Measurements from ENCODE around the gene PXT1. TPM values are rescaled to one million over a fixed set of nuclear protein-coding genes. Genes with fewer than 3 reads are reported as not detected.

The PXT1 gene
- total and polyA plus RNA-seq, 9 of the 15 experiments (the other 6 are each of a cell fraction or from before 2014, with no cell fraction given) = 0.09 to 0.11 (median 0.10) TPM; not detected in 5

DNA sequence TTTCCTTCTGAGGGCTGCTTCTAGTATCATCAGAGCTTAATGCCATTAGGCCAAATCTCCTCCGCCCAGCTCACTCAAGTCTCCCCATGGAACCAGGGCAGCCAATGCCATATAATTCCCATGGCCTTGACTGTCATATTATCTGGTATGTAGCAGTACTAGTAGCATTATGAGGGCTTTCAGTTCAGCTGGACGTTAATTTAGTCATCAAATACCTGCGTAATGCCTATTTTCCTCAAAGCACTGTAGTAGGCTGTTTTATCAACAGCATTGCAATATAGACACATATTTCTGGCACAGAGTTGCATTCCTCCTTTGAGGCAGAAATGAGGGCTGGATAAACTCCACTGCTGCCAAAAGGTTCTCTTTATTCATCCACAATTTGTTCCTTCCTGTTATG, 1.8 kb upstream of the PXT1 start (continued):
- TF ChIP-seq, protein P1, sequence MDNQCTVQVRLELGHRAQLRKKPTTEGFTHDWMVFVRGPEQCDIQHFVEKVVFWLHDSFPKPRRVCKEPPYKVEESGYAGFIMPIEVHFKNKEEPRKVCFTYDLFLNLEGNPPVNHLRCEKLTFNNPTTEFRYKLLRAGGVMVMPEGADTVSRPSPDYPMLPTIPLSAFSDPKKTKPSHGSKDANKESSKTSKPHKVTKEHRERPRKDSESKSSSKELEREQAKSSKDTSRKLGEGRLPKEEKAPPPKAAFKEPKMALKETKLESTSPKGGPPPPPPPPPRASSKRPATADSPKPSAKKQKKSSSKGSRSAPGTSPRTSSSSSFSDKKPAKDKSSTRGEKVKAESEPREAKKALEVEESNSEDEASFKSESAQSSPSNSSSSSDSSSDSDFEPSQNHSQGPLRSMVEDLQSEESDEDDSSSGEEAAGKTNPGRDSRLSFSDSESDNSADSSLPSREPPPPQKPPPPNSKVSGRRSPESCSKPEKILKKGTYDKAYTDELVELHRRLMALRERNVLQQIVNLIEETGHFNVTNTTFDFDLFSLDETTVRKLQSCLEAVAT (IDR thresholded peaks at IDR 0.05) = no peak
- TF ChIP-seq POLR2A (conservative IDR thresholded peaks at IDR 0.05) = 0 out of 2 replicates have a peak, but pooled peaks have one; percentile 37

DNA sequence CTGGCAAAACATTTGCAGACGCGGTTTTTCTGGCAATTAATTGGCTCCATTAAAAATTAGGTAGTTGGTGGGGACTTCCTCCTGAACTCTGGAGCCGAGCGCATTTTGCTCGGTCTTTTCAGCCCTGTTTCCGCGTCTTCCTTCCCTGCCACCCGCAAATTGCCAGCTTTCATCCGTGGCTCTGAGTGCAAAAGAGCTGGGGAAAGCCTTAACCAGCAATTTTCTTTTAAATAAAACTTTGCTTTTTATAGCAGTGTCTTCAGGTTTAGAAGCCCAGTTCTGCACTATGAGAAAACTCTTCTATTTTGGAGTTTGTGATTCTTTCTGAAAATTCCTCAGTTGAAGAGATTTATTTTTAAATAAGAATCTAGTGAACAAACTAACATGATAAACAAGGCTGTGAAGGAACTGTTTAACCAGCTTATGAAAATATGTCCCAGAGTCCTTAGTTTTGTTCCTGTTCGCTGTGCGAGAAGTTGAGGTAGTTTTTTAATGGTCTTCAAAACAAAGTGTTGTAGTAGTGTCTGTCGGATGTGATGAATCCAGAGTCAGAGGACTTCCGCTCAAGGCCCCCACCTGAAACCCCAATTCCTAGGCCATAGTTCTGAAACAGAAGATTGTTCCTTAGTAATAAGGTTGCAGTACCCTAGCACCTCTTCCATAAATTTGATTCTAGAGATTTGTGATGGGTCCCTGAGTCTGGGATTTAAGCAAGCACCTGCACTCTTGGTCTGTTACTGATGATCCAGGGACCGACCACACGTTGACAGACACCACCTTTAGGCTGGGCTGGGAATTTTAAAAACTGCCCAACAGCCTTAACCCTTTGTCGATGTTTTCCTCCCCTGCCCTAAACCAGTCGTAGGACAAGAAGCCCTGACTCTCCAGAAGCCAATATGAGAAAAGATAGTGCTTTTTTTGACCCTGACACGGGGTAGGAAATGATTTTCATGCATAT, 1.1 kb upstream of the PXT1 start:
- H3K79me2 ChIP-seq (ENCODE audit: control insufficient read depth, insufficient read depth, low read length) = peaks cover 65% of the 10 kb centered on the region
- FAIRE-seq = peak; percentile 73
- peak overlapping the region; percentile 91 for H3K4me3 ChIP-seq
- peak overlapping the region; percentile 89 for H3K27ac ChIP-seq (ENCODE audit: extremely low read depth, low read depth, low read length)
- no peaks in the 10 kb centered on the region for H3K27me3 ChIP-seq (ENCODE audit: control insufficient read depth in 2 of 2, insufficient read depth in 2 of 2, low read length in 2 of 2)
- POLR2A ChIA-PET = interaction anchor here (0.6 to 2.4 kb wide), 11 partner anchors 9 to 310 kb away, joined by 3 to 11 read pairs (median 4); no protein-coding TSS in a partner anchor
- in situ Hi-C loops (cut with MboI) = no loop called here
- peaks cover 24% of the 10 kb centered on the region; the same call in 2 of the 3 replicates for H3K36me3 ChIP-seq (ENCODE audit: control insufficient read depth, insufficient read depth, low read length)
- H3K9me3 ChIP-seq (replicated peaks; ENCODE audit: control insufficient read depth, insufficient read depth, low read depth, low read length) = 0 out of 2 replicates have a peak, but pooled peaks cover 5% of the 10 kb centered on the region
- peak; percentile 45 to 75 (median 58) for DNase-seq (ENCODE audit: extremely low read depth in 1 of 4, low spot score in 3 of 4)
- H3K4me2 ChIP-seq (ENCODE audit: insufficient read depth, low read length) = peak overlapping the region; percentile 90
- intact Hi-C loops (cut with micrococcal nuclease) = loop anchor here (5.0 kb wide), 3 partner anchors 34 to 149 kb away; partner anchors contain the start of genes SRSF3 and STK38
- ATAC-seq = peak; percentile 63
- CTCF ChIA-PET (ENCODE audit: low intra/inter-chr PET ratio) = interaction anchor here (0.6 to 1.5 kb wide), 3 partner anchors 21 to 139 kb away, joined by 3 to 7 read pairs (median 3); no protein-coding TSS in a partner anchor
- 1% methylated on average over 18 of the region's 18 CpGs for WGBS (ENCODE audit: insufficient coverage, low coverage, missing lambda C conversion rate)
- 0 out of 2 replicates have a peak, but pooled peaks cover 5% of the 10 kb centered on the region for H4K20me1 ChIP-seq (replicated peaks; ENCODE audit: control insufficient read depth, insufficient read depth, low read length)
- peak overlapping the region; percentile 89 to 100 for H3K9ac ChIP-seq (ENCODE audit: insufficient read depth in 1 of 2, low read depth in 2 of 2, low read length in 2 of 2)
- peak overlapping the region; percentile 81 for H2AFZ ChIP-seq (ENCODE audit: low read depth, low read length)
- H3K4me1 ChIP-seq (replicated peaks in 1 of 2; ENCODE audit: control insufficient read depth in 2 of 2, insufficient read depth in 2 of 2, low read length in 2 of 2) = peaks cover 20 to 31% of the 10 kb centered on the region in 2 experiments
- no peaks in the 10 kb centered on the region for H3K9me1 ChIP-seq (ENCODE audit: control insufficient read depth, insufficient read depth, low read length)
- TSS peak; percentile 53 for BruUV-seq (replicated peaks)
- TF ChIP-seq, protein P2, sequence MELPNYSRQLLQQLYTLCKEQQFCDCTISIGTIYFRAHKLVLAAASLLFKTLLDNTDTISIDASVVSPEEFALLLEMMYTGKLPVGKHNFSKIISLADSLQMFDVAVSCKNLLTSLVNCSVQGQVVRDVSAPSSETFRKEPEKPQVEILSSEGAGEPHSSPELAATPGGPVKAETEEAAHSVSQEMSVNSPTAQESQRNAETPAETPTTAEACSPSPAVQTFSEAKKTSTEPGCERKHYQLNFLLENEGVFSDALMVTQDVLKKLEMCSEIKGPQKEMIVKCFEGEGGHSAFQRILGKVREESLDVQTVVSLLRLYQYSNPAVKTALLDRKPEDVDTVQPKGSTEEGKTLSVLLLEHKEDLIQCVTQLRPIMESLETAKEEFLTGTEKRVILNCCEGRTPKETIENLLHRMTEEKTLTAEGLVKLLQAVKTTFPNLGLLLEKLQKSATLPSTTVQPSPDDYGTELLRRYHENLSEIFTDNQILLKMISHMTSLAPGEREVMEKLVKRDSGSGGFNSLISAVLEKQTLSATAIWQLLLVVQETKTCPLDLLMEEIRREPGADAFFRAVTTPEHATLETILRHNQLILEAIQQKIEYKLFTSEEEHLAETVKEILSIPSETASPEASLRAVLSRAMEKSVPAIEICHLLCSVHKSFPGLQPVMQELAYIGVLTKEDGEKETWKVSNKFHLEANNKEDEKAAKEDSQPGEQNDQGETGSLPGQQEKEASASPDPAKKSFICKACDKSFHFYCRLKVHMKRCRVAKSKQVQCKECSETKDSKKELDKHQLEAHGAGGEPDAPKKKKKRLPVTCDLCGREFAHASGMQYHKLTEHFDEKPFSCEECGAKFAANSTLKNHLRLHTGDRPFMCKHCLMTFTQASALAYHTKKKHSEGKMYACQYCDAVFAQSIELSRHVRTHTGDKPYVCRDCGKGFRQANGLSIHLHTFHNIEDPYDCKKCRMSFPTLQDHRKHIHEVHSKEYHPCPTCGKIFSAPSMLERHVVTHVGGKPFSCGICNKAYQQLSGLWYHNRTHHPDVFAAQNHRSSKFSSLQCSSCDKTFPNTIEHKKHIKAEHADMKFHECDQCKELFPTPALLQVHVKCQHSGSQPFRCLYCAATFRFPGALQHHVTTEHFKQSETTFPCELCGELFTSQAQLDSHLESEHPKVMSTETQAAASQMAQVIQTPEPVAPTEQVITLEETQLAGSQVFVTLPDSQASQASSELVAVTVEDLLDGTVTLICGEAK (IDR thresholded peaks at IDR 0.05) = no peak
- TF ChIP-seq, protein P2 (CRISPR knock-in tag; IDR thresholded peaks at IDR 0.05) = no peak
- no peak for TF ChIP-seq ELF2 (CRISPR knock-in tag; IDR thresholded peaks at IDR 0.05)
- TF ChIP-seq SIX5 (IDR thresholded peaks at IDR 0.05; ENCODE audit: borderline replicate concordance in 1 of 2, insufficient read depth in 1 of 2, low read depth in 1 of 2, low read length in 2 of 2) = no peak
